Measurements from ENCODE around the gene ITGA3.

DNA sequence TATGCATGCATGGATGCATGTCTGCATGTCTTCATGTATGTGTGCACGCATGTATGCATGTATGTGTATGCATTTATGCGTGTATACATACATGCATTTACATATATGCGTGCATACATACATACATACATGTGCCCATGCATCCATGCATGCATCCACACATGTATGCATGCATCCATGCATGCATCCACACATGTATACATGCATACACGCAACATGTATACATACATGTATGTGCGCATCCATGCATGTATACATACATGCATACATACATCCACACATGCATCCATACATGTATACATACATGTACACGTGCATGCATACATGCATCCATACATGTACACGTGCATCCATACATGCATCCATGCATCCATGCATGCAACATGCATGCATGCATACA, 31.1 kb upstream of the ITGA3 start:
- TF ChIP-seq, protein P1, sequence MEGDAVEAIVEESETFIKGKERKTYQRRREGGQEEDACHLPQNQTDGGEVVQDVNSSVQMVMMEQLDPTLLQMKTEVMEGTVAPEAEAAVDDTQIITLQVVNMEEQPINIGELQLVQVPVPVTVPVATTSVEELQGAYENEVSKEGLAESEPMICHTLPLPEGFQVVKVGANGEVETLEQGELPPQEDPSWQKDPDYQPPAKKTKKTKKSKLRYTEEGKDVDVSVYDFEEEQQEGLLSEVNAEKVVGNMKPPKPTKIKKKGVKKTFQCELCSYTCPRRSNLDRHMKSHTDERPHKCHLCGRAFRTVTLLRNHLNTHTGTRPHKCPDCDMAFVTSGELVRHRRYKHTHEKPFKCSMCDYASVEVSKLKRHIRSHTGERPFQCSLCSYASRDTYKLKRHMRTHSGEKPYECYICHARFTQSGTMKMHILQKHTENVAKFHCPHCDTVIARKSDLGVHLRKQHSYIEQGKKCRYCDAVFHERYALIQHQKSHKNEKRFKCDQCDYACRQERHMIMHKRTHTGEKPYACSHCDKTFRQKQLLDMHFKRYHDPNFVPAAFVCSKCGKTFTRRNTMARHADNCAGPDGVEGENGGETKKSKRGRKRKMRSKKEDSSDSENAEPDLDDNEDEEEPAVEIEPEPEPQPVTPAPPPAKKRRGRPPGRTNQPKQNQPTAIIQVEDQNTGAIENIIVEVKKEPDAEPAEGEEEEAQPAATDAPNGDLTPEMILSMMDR (conservative IDR thresholded peaks at IDR 0.05; ENCODE audit: low read length), result no peak
- TF ChIP-seq EZH2phosphoT487 (IDR thresholded peaks at IDR 0.05; ENCODE audit: borderline replicate concordance), result no peak
